GM12891 (cell line): ENCODE measurements around the gene APOBEC4.

Experiments
- PAX5 ChIP-seq: IDR thresholded peaks from 2 replicates; pipeline ENCODE4 v1.6.1; 2011; ENCODE audit warnings: low read length, moderate library complexity, mild to moderate bottlenecking; ENCODE audit not compliant: insufficient read depth, severe bottlenecking
- POLR2A ChIP-seq: IDR thresholded peaks from 2 replicates; pipeline ENCODE4 v1.6.1; 2011; ENCODE audit warnings: low read depth, low read length, control low read depth
- POLR2AphosphoS5 ChIP-seq: IDR thresholded peaks from 2 replicates; pipeline ENCODE4 v1.6.1; 2011; ENCODE audit warnings: low read depth, low read length, control low read depth
- POU2F2 ChIP-seq: IDR thresholded peaks from 2 replicates; pipeline ENCODE4 v1.6.1; 2011; ENCODE audit warnings: low read depth, mild to moderate bottlenecking, control low read depth, low read length, moderate library complexity
- SPI1 ChIP-seq: IDR thresholded peaks from 2 replicates; pipeline ENCODE4 v1.6.1; 2011; ENCODE audit warnings: low read depth, low read length, control low read depth
- TAF1 ChIP-seq: IDR thresholded peaks from 2 replicates; pipeline ENCODE4 v1.6.1; 2011; ENCODE audit warnings: low read depth, low read length, control low read depth

DNA sequence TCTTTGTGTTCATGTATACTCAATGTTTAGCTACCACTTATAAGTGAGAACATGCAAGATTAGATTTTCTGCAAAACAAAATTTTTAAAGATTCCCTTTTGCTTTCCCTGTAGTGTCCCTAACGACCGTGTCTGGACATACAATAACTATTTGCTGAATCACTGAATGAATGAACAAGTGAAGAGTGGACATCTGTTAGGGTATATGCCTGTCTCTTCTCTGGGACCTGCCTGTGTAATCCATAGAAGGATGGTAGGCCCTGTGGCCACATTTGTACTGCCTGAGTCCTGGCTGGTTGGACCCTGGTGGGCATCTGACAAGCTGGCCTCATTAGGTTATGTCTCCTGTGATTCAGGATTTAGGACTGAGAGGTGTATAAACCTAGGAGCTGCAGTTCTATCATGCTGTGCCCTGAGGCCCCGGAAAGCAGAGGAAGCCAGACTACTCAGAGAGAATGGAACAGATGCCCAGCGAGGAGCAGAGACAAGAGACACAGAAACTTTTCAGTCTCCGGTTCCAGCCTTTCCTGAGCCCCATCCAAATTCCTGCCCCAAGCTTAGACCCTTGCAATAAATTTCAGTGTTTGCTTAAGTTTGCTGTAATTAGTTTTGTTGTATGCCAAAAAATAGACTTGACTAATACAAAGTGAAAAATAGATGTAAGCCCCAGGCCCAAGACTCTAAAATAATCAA is 55.3 kb downstream of the APOBEC4 start:
- TF ChIP-seq POLR2A: no peak
- no peak for TF ChIP-seq POLR2AphosphoS5
- no peak for TF ChIP-seq TAF1
- no peak for TF ChIP-seq PAX5
- TF ChIP-seq POU2F2: no peak
- no peak for TF ChIP-seq SPI1
